AG10803 (cell line): Measurements from ENCODE around the gene CAPN10.

Source experiments
- DNase-seq: peaks from one replicate; pipeline ENCODE4 v3.0.0; 2010; ENCODE audit warnings: low read depth
- H3K4me3 ChIP-seq: 2 replicates; pipeline ENCODE4 v1.5.1; 2011; ENCODE audit warnings: mild to moderate bottlenecking, low read length, control low read depth
- TF ChIP-seq, protein P1 (sequence below): conservative IDR thresholded peaks from 2 replicates; pipeline ENCODE4 v1.5.1; 2011; ENCODE audit warnings: mild to moderate bottlenecking, low read length, control low read depth, inconsistent platforms

CAPN10 gene

GRCh38 chr2:240645346-240645745, 58.8 kb downstream of the CAPN10 start:
- H3K4me3 ChIP-seq, result no peak overlapping the region
- TF ChIP-seq, protein P1, sequence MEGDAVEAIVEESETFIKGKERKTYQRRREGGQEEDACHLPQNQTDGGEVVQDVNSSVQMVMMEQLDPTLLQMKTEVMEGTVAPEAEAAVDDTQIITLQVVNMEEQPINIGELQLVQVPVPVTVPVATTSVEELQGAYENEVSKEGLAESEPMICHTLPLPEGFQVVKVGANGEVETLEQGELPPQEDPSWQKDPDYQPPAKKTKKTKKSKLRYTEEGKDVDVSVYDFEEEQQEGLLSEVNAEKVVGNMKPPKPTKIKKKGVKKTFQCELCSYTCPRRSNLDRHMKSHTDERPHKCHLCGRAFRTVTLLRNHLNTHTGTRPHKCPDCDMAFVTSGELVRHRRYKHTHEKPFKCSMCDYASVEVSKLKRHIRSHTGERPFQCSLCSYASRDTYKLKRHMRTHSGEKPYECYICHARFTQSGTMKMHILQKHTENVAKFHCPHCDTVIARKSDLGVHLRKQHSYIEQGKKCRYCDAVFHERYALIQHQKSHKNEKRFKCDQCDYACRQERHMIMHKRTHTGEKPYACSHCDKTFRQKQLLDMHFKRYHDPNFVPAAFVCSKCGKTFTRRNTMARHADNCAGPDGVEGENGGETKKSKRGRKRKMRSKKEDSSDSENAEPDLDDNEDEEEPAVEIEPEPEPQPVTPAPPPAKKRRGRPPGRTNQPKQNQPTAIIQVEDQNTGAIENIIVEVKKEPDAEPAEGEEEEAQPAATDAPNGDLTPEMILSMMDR, result no peak
- DNase-seq, result no peak

DNA sequence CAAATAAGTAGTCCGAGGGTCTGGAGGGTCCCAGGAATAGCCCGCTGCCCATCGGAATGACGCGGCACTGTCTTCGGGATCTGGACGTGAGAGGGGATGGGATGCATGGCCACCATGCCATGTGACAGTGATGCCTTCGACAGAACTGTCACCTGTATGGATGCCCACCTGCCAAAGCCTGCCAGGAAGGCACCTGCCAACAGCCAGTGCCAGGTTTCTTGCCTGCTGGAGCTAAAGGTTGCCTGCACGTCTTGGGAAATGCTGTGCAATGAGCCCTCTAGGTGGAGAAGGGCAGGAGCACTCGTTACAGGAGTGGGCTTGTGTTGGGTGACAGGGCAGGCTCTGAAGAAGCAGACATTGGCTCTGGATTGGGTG, 59.3 kb downstream of the CAPN10 start:
- H3K4me3 ChIP-seq, result no peak overlapping the region
- TF ChIP-seq, protein P1, result no peak
- no peak for DNase-seq

DNA sequence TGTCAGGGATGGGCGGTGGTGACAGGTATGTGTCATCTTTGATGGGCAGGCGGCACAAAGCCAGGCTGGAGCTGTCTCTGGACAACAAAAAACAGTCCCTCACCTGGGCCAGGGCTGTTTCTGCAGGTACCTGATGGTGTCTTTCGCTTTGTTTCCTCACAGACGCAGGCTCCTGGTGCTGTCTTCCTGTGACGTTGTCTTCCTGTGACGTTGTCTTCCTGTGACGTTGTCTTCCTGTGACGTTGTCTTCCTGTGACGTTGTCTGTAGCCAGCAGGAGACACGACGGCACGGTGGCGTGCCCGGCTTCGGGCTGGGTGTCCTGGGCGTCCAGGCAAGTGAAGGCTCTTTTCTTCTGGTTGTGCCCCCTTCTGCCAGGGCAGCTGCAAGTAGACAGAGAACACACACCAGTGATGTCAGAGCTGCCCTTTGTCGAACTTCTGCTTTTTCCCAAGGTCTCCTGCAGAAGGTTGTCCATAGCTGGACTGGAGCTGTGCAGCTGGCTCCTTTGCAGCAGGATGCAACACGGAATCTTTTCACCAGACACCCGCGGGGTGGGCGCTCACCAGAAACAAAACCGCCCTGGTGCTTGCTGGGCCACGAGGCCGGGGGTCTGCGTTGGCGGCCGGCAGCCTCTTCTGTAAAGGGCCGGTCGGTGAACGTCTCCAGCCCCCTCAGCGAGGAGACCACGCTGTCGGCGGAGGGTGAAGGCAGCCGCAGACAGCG, 59.8 kb downstream of the CAPN10 start:
- DNase-seq, result no peak
- TF ChIP-seq, protein P1, result no peak
- no peak overlapping the region for H3K4me3 ChIP-seq

GRCh38 chr2:240646900-240647502, 60.5 kb downstream of the CAPN10 start:
- DNase-seq, result no peak
- no peak overlapping the region for H3K4me3 ChIP-seq
- TF ChIP-seq, protein P1, result no peak

DNA sequence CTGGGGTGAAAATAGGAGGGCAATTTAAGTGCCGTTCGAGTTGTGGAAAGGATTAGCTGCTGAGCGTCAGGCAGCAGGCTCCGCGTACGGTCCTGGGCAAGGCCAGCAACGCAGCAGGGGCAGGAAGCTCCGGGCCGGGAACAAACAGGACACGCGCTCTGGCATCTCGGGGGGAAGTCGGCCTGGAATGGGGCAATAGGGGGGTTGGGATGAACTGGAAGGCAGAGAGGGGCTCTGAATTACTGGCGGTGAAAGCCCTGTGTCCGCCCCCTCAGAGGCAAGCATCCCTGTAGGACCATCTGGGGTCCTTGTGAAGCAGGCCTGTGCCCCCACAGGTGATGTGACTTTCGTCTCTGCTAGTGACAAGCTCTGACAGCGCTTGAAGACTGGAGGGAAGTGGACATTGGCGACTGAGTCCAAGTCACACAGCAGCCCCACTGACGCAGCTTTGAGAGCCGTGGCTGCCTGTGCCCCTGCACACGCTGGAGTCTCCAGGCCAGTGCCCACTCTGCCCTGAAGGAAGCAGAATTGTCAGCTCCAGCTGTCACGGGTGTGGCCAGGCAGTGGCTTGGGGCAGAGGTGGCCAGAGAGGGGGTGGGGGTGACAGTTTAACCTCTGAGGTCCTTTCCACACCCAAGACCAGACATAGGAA, 61.1 kb downstream of the CAPN10 start:
- no peak overlapping the region for H3K4me3 ChIP-seq
- DNase-seq, result no peak
- TF ChIP-seq, protein P1, result no peak

DNA sequence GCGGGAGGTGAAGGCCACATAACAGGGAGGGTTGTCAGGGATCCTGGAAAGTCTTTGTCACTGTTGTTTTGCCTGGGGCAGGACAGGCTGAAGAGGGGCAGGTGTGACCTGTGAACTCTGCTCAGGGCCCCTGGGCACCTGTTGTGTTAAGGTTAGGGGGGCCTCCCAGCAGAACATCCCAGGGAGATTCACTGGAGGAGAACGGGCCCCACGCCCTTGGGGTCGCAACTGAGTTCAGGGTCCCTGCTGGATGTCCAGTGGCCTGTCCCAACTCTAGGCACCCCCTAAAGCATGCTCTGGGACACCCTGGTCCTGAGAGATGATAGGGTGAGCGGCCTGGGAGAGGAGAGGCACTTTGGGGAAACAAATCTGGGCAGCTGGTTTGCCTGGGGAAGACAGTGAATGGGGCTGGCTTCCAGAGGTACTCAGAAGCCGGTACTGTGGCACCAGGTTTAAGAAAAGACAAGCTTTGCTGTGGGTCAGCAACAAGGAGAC, 61.7 kb downstream of the CAPN10 start:
- DNase-seq, result no peak
- TF ChIP-seq, protein P1, result no peak

More for the DNA sequence above, 61.7 kb downstream of the CAPN10 start:
- no peak overlapping the region for H3K4me3 ChIP-seq
